Stimulated activated CD8-positive, alpha-beta memory T cell treated with anti-CD3 and anti-CD28 coated beads, Interleukin-7, amount 100 ng/mL, for 4 hours (primary cell): Measurements from ENCODE around the gene TMEM239.

Experiments used
- DNase-seq, 2 donors: peaks; one replicate each; pipeline ENCODE4 v3.0.0-alpha.2; 2020; ENCODE audit warnings: low read depth in 2 of 2

The TMEM239 gene

DNA sequence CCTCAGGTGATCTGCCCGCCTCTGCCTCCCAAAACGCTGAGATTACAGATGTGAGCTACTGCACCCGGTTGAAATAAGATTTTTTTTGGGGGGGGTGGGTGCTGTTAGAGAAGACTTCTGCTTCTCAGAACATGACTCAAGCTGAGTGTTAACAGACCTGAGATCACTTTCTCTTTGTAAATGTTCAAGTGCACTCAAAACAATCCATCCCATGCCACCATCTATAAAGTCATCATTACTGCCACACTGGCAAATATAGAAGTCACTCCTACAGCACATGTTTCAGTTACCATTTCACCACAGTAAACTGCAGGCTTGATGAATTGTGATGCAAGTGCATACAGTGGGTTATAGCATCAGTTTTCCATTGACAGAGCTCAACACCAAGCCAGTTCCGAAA lies 33.4 kb downstream of the TMEM239 start:
- no peak for DNase-seq

DNA sequence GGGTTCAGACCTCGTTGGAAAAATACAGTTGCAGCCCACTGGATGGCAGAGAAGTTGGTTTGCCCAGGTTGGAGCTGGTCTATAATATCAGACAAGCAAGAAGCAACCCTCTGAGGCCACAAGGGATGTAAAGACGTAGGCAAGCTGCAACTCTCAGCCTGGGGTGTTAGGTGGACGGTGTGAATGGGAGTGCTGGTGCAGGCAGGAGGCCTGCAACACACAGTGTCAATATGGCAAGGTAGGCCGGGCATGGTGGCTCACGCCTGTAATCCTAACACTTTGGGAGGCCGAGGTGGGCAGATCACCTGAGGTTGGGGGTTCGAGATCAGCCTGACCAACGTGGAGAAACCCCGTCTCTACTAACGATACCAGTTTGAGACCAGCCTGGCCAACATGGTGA lies 34.9 kb downstream of the TMEM239 start:
- no peak for DNase-seq

DNA sequence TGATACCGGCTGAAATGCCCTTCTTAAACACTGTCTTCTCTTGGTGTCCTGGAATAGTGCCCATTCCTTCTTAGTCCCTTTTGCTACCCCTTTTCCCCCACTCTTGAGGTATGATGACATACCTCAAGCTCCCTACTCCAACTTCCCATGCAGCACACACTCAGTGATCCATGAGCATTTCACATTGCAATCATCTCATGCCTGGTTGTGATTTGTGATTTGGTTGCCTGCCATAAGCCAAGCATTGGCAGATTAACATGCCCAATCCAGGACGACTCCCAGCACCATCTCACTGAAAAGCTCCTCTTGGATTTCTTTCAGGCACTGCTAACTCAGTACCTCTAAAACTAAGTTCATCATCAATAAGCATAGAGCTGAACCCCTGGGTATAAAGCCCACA lies 42.4 kb downstream of the TMEM239 start:
- no peak for DNase-seq

DNA sequence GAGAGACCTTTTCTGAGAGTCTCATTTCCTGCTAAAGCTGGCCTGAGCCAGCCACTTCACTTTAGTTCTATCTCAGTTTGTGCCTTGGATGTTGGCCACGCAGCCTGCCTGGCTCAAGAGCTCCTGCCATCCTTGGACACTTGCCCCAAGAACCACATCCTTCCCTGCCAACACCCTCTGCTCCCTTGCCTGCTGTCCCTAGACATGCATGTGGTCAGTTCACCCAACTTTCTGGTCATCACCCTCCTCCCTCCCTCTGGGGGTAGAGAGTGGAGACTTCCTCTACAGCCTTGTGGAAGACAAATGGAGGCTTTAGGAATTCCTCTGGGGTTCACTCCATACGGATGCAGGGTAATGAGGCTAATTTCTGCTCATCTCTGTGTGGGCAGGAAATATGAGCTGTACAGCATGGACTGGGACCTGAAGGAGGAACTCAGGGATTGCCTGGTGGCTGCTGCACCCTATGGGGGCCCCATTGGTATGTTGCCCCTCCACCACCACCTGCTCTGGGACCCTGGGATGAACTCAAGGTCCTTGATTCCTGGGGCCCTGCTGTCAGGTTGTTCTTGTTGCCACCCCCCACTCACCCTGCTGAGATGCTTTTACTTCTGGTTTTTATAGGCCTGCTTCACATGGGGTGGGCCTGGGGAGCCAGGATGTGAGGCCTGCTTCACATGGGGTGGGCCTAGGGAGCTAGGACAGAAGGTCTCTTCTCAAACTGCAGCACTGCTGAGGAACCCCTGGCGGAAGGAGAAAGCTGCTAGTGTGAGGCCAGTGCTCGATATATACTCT lies 43.4 kb downstream of the TMEM239 start:
- no peak for DNase-seq

DNA sequence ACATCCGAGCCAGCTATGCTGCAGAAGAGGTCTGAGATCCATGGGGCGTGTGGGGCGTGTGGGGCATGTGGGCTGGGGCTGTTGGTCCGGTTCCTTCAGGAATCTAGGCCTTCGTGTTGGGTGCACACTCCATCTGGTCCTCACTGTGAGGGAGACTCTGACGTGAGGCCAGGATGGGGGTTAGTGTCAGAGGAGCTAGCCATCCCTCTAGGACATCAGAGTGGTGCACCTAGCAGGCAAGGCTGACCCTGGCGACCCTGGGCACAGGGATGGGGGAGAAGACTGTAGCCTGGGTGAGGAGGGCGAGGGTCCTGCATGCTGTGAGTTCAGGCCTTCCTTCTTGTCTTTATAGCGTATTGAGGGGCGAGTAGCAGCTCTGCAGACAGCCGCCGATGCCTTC lies 48.5 kb downstream of the TMEM239 start:
- DNase-seq, result no peak

DNA sequence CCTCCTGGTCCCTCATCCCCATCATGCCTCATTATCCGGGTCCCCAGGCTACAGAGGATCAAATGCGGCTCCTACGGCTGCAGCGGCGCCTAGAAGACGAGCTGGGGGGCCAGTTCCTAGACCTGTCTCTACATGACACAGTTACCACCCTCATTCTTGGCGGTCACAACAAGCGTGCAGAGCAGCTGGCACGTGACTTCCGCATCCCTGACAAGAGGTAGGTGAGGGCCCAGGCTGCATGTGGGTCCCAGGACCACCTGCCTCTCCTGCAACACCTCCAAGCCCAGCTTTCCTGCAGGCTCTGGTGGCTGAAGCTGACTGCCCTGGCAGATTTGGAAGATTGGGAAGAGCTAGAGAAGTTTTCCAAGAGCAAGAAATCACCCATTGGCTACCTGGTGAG lies 48.9 kb downstream of the TMEM239 start:
- no peak for DNase-seq

DNA sequence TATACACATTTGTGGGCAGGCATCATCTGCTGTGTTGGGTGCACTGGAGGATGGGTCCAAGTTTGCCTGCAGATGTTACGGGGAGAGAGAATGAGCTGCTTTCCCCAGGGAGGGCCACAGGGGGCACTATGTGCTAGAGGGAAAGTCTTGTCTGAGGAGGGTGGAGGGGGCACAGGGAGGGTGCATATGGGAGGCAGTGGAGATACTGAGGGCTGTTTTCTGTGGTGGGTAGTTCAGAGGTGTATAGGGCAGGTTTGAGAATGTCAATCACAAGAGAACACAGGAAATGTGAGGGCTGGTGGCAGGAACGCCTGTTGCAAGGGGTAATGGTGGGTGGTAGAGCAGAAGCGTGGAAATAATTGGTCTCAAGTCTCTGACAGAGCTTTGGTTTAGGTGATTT lies 49.5 kb downstream of the TMEM239 start:
- DNase-seq, result peak; percentile 25 to 65

DNA sequence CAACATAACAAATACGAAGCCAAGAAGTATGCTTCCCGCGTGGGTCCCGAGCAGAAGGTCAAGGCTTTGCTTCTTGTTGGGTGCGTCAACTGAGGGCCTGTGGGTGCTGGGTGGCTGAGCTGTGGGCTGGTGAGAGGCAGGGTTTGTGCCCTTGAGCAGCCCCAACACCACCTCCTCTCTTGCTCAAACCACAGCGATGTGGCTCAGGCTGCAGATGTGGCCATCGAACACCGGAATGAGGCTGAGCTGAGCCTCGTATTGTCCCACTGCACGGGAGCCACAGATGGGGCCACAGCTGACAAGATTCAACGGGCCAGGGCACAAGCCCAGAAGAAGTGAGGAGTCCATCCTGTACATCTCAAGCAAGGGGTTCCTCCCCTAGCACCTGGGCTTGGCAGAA lies 50.1 kb downstream of the TMEM239 start:
- DNase-seq, result peak in 1 of 2 donors; percentile 17

DNA sequence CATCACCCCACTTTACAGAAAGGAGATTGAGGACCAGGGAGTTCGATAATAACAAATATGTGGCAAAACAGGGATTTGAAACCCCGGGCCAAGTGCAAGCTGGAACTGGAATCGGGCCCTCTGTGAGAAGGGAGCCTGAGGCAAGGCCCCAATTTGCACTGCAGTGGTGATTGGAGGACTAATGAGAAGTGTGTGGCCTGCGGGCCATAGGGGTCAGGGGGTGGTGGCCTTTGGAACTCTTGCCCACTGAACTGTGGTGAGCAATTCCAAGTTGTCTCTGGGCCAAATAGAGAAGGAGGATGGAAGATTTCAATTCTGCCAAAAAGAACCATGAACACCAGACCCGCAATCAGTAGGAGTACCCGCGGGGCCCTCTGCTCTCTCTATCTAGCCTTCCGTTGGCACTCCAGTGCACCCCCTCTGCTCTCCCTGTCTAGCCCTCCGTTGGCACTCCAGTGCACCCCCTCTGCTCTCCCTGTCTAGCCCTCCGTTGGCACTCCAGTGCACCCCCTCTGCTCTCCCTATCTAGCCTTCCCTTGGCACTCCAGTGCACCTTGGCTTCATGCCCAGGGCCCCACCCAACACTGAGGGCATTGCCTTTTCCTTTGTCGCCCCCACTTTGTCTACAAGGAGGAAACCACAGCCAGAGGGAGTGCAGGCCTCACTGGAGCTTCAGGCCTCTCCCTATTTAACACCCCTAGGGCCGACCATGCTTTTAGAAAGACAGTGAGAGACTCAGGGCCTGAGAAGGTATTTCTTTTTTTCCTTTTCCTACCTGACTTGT lies 51.1 kb downstream of the TMEM239 start:
- no peak for DNase-seq
